Middle frontal gyrus (tissue), 1 donor: ENCODE measurements around the gene PDE4D.
"Not testable (repeated sequence)": the region's sequence is repeated elsewhere in the genome, so short reads cannot be mapped to it uniquely, and the experiment has no call there.

Source experiments
- DNase-seq: peaks from one replicate; pipeline ENCODE4 v3.0.0-alpha.2; 2015; ENCODE audit warnings: low spot score; ENCODE audit errors: extremely low spot score

Gene PDE4D

DNA sequence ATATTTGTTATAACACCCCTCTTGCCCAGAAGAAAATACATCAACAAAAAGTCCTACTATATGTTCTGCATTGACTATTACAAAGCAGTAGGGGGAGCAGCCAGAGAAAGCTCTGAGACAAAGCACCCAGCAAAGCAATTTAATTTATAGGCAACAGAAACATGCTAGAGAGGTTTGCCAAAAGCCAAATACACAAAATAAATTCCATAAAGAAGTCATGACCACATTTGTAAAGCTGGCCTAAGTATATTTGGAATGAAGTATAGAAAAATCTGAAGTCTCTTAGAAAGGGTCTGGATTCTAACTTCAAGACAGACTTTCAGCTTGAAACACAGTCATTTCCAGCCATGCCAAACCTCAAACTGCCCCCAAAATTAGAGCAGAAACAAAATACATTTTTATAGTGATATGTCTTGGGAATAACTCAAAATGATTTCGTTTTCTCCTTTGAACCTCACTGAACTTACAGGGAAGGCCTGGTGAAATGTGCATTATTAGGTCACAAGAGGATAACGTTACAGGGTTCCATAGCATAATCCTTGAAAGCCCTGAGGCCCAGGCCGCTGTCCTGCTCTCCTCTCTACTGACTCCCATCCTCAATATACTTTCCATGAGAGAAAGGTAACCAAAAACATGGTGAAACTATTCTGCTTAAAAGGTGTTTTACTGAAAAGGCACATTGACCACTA is 858.9 kb downstream of the PDE4D start:
- DNase-seq = no peak

- no peak for DNase-seq
These were observed 866.2 kb downstream of the PDE4D start for GRCh38 chr5:59027145-59027907.

- no peak for DNase-seq
These were observed 867.8 kb downstream of the PDE4D start for GRCh38 chr5:59025734-59026133.

DNA sequence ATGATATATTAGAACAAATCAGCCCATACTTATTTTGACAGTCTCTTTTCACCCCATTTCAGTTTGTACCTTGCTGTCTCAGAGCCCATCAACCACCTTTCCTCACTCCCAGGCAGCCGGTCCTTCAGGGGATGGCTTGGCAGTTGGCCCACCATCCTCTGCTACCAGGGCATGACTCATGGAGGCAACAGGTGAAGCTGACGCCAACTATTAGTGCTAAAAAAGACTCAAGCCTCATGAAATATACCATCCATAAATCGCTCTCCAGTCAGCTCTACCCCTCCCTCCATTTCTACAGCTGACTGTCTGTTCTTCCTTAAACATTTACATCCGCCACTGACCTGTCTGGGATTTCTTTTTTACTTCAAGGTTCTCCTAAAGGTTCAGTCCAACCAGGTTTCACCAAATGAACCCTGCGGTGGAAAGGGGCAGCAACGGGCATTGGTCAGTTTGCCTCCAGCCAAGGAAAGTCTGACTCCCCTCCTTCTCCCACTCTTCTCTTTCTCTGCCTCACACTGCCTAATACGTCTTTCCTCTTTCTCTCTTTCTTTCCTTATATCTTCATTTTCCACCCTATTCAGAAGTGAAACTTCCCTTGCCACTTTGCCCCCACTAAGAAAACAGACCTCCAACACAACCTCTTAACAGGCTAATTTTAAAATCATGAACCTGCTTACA is 871.5 kb downstream of the PDE4D start:
- DNase-seq = no peak

DNA sequence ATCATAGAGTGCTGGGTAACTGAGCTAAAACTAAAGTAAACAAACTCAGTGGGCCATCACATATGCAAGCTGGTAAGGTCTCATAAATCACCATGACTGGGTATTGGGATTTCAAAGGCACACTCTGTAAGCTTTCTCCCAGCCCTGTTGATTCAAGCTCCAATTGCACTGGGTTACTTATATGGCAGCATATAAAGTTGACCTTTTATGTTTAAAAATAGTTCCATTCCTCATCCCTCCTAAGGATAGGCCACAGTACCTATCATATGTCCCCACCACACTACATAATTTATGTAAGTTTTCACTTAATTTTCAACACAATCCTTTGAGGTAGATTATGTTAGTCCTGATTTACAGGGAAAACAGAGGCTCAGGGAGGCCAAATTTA is 872.2 kb downstream of the PDE4D start:
- no peak for DNase-seq

- no peak for DNase-seq
These were observed 872.8 kb downstream of the PDE4D start for GRCh38 chr5:59020611-59021285.

GRCh38 chr5:59019078-59019477 is 874.4 kb downstream of the PDE4D start:
- no peak for DNase-seq

DNA sequence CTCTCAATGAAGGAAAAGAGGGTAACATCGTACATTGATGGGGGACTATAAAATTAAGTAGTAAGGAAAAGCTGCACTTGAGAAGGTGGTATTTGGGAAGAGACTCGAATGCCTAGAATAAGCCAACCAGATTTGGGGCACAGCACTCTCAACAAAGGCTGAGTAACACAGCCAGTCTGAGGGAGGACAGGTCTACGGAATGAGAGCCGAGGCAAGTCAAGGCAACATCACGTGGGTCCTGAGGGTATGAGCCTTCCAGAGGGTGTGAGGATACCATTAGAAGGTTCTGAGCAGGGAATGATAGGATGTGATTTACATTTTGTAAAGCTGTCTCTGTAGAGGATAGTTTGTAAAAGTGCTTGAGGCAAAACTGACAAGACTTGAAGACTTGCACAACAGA is 876.6 kb downstream of the PDE4D start:
- no peak for DNase-seq

DNA sequence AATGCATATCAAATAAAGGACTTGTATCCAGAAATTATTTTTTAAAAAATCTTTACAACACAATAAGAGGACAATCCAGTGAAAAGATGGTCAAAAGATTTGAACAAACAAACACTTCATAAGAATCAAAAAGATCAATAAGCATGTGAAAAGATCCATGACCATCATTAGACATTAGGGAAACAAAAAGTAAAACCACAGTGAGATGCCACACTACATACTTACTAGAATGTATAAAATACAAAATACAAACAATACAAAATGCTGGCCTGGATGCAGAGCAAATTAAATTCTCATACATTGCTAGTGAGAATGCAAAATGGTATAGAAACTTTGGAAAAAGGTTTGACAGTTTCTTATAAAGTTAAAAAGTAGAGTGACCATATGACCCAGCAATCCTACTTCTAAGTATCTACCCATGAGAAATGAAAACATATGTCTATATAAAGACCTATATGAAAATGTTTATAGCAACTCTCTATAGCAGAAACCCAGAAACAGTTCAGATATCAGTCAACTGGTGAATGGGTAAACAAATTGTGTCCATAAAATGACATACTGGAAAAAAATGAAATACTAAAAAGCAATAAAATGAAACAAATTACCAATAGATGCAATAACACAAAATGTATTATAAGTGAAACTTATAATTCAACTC is 884.6 kb downstream of the PDE4D start:
- DNase-seq = no peak

DNA sequence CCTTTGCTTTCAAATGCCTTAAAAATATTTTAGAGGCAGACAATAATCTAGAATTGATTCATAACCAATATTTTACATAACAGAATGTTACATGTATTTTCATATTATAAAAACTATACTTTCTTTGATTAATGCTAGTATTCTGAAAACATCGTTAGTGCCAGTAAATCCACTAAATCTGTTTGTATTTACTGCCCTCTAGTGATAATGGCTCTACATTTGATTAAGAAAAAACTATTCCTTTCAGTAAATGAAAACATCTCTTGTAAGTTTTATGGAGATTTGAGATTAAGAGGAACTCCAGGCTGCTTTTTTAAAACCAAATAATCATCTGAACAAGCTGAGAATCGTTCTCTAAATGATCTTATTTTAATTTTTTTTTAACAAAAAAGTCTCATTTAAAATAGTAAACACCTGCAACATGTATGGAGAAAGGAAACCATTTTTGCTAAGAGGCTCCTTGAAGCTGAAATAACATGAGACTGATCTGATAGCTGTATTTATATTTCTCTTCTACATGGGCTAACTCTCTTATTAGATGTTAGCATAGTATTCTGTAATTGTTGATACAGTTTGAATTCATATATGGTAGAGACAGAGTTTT is 886.0 kb downstream of the PDE4D start:
- no peak for DNase-seq

DNA sequence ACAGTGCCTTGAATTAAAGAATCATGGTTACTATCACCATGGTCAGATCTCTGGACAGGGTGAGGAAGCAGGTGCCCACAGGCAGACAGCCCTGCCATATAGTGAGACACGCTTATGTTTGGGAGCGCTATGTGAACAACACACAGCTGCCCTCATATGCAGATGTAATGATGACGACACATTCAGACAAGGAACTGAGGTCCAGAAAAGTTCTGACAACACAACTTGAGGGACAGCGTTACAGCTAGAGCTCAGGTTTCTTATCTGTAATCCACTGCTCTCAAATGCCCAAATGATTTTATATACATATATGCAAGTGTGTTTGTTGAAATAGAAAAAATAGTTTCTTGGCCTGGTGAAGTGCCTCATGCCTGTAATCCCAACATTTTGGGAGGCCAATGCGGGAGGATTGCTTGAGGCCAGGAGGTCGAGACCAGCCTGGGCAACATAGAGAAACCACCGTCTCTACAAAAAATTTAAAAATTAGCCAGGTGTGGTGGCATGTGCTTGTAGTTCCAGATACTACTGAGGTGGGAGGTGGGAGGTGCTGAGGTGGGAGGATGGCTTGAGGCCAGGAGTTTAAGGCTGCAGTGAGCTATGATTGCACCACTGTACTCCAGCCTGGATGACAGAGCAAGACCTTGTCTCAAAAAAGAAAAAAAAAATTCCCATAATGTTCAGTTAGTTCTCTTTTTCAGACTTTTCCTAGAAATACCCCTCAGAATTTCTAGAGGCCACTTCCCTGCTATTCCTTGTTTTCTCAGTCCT is 887.4 kb downstream of the PDE4D start:
- no peak for DNase-seq

DNA sequence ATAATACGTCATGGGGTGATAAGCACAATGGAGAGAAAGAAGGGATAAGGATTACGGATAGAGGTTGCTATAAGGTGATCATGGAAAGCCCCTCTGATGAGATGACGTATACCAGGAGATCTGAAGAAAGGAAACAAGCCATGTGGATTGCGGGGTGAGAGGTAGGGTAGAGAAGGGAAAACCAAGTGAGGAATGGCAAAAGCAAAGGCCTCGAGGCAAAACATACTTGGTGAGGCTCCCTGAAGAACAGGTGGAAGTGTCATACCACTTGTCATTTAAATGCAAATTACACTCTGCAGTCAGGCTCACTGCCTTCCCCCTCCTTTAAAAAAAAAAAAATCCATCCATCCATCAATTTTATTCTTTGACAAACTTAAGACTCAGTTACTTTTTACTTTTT is 889.9 kb downstream of the PDE4D start:
- no peak for DNase-seq

DNA sequence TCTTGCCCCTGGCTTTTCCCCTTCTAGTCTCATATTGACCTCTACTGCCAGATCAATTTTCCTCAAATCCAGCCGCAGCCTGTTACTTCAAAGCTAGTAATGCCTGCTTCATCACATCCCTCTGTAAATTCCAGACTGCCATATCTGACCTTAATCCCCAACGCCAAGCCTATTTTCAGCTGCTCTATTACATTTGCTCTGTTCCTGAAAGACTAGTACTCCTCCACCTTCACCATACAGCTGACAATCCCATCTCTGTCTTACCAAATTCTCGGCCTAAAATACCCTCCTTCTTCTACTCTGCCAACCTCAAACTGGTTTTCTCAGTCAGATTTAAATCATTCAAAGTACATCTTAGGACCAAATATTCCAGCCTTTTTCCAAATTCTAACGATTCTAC is 890.4 kb downstream of the PDE4D start:
- DNase-seq = no peak

DNA sequence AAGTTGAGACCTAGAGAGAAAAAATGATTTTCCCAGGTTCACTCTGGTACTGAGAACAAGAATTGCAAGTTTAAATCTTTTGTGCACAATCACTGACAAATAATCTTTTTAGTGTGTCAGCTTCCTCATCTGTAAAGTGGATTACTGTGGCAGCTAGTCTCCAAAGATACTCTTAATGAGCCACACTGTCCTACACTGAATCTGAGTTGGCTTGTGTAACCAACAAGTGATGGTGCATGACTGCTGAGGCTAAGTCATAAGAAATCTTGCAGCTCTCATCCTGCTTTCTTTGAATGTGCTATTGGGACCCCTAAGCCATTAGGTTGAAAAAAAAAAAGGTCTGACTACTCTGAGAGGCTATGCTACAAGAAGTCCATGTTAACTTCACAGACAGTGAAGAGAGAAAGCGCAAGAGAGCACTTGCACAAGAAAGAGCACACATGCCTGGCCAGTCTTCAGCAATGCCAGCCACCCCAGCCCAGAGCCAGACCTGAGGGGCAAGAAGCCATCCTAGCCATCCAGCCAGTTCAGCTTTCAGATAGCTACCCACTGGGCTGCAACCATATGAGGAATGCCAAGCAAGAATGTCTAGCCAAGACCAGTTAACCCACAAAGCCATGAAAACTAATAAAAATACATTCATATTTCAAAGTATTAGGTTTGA is 891.2 kb downstream of the PDE4D start:
- no peak for DNase-seq

DNA sequence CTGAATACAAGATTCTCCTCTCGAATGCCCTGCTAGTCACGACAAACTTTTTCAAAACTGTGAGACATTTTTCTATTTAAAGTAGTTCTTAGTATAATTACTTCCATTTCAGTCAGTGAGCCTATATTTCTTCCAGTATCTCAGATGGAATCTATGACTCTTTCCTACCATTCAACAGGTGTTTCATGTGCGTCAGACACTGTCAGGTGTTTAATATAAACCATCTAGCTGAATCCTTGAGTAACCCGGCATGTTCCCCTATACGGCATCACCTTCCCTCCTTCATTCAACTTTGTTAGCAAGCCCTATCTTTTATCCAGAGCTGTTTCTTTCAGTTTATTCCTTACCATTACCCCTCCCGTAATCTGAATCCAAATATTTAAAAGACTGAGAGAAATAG is 891.8 kb downstream of the PDE4D start:
- no peak for DNase-seq

- no peak for DNase-seq
These were observed 892.4 kb downstream of the PDE4D start for GRCh38 chr5:59001154-59001553.

GRCh38 chr5:59000211-59000610 is 893.3 kb downstream of the PDE4D start:
- no peak for DNase-seq

GRCh38 chr5:58999804-59000203 is 893.7 kb downstream of the PDE4D start:
- DNase-seq = peak; percentile 70

GRCh38 chr5:58998544-58998943 is 895.0 kb downstream of the PDE4D start:
- no peak for DNase-seq

DNA sequence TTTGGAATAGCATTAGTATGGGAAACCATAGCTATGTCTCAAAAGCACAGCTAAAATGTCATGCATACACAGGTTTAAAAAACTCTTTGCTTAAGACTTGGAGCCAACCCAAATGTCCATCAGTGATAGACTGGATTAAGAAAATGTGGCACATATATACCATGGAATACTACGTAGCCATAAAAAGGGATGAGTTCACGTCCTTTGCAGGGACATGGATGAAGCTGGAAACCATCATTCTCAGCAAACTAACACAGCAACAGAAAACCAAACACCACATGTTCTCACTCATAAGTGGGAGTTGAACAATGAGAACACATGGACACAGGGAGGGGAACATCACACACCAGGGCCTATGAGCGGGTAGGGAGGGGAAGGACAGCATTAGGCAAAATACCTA is 897.7 kb downstream of the PDE4D start:
- DNase-seq = not testable (repeated sequence)
